Keratinocyte (primary cell): ENCODE data around the gene CEP120.

Experiments used
- CTCF ChIP-seq, 3 experiments: IDR thresholded peaks in 1 of 3; conservative IDR thresholded peaks in 1 of 3; optimal IDR thresholded peaks in 1 of 3; 2 replicates in 2 of 3; 3 replicates in 1 of 3; pipeline versions ENCODE3 to v1.5.1; 2011; ENCODE audit warnings: low read length in 3 of 3, mild to moderate bottlenecking in 3 of 3, moderate library complexity in 2 of 3, control low read depth in 1 of 3, inconsistent platforms in 1 of 3; ENCODE audit not compliant: insufficient read depth in 2 of 3; ENCODE audit errors: extremely low read depth in 1 of 3
- EZH2 ChIP-seq: IDR thresholded peaks from one replicate; pipeline ENCODE4 v1.6.1; 2012; ENCODE audit warnings: inconsistent platforms, mild to moderate bottlenecking, low read length, moderate library complexity

GRCh38 chr5:123365156-123365555 lies 58.0 kb downstream of the CEP120 start:
- no peak for TF ChIP-seq CTCF (optimal IDR thresholded peaks at IDR 0.05 in 1 of 3, IDR thresholded peaks at IDR 0.05 in 1 of 3, conservative IDR thresholded peaks at IDR 0.05 in 1 of 3; ENCODE audit: extremely low read depth in 1 of 3, insufficient read depth in 2 of 3, low read length in 3 of 3)
- no peak for TF ChIP-seq EZH2
